GM12872 (cell line): Measurements from ENCODE around the gene RAB40C.

Experiments
- TF ChIP-seq, protein P1 (sequence below): IDR thresholded peaks from 3 replicates; pipeline ENCODE4 v1.5.1; 2011; ENCODE audit warnings: low read depth, mild to moderate bottlenecking, low read length, moderate library complexity; ENCODE audit not compliant: insufficient read depth

Gene RAB40C

DNA sequence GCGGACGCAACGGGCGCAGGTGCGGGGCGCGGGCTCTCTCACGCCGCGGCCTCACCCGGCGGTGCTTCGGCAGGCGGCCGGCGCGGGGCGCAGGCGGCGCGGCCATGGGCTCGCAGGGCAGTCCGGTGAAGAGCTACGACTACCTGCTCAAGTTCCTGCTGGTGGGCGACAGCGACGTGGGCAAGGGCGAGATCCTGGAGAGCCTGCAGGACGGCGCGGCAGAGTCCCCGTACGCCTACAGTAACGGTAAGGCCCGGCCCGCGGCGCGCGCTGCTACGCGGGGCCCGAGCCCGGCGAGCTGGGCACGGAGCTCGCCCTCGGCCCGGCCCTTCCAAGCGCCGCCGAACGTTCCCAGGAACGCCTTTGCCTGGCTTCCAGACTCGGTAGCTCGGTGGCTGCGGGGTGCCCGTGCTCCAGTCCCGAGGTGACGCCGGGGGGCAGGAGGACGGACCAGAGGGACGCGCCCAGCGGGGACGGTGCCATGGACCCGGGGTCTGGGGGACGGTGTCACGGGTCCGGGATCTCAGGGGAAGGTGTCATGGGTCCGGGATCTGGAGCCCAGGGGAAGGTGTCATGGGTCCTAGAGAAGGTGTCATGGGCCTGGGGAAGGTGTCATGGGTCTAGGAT is 435 bp downstream of the RAB40C start:
- TF ChIP-seq, protein P1, sequence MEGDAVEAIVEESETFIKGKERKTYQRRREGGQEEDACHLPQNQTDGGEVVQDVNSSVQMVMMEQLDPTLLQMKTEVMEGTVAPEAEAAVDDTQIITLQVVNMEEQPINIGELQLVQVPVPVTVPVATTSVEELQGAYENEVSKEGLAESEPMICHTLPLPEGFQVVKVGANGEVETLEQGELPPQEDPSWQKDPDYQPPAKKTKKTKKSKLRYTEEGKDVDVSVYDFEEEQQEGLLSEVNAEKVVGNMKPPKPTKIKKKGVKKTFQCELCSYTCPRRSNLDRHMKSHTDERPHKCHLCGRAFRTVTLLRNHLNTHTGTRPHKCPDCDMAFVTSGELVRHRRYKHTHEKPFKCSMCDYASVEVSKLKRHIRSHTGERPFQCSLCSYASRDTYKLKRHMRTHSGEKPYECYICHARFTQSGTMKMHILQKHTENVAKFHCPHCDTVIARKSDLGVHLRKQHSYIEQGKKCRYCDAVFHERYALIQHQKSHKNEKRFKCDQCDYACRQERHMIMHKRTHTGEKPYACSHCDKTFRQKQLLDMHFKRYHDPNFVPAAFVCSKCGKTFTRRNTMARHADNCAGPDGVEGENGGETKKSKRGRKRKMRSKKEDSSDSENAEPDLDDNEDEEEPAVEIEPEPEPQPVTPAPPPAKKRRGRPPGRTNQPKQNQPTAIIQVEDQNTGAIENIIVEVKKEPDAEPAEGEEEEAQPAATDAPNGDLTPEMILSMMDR: 0 out of 3 replicates have a peak, but pooled peaks have one; percentile 1

DNA sequence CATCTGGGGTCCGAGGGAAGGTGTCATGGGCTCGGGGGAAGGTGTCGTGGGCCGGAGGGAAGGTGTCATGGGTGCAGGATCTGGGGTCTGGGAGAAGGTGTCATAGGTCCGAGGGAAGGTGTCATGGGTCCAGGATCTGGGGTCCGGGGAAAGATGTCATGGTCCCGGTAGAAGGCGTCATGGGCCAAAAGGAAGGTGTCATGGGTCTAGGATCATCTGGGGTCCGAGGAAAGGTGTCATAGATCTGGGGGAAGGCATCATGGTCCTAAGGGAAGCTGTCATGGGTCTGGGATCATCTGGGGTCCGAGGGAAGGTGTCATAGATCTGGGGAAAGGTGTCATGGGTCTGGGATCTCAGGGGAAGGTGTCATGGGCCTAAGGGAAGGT is 942 bp downstream of the RAB40C start:
- TF ChIP-seq, protein P1: no peak

DNA sequence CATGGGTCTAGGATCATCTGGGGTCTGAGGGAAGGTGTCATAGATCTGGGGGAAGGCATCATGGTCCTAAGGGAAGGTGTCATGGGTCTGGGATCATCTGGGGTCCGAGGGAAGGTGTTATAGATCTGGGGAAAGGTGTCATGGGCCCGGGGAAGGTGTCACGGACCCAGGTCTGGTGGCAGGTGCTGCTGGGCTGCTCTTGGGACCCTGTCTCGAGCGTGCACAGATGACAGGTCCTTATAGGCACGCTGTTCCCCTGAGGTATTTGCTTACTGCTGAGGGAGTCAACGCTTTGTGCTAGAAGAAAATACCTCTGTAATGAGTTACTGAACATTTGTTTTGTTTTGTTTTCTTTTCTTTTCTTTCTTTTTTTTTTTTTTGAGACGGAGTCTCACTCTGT is 1.4 kb downstream of the RAB40C start:
- TF ChIP-seq, protein P1: no peak

GRCh38 chr16:591892-592517 is 2.1 kb downstream of the RAB40C start:
- TF ChIP-seq, protein P1: no peak

DNA sequence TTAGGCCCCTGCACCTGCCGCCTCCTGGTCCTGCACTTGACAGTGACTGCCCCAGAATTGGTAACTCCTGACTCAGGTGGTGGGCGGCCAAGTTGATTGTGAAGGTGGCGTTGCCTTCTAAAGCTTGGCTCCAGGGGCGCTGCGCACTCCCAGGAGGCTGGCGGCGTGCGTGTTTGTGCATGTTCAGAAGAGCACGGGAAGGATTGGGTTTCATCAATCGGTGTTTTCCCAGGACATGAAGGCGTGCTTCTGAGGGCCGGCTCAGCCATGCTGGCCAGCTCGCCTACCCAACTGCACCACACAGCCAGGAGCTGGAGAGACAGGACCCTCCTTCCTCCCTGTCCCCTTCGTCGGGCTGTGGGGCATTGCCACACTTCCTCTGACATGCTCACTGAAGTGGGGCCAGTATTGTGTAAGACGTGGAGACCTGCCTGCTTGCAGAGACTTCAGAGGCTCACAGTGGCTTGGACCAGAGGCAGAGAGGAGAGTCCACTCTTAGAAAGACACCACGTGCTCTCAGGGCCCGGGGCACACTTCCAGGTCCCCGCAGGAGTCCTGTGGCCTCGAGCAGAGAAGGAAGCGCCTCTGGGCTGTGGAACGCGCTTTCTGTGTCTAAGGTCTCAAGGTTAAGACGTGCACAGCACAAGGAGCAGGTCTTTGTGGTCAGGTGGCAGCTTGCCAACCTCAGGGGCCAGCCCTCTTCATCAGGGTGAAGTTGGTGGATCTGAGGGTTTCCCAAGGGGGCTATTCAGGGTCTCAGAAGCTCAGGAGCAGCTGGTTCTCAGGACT is 2.8 kb downstream of the RAB40C start:
- TF ChIP-seq, protein P1: no peak

GRCh38 chr16:593406-593805 is 3.5 kb downstream of the RAB40C start:
- TF ChIP-seq, protein P1: no peak

DNA sequence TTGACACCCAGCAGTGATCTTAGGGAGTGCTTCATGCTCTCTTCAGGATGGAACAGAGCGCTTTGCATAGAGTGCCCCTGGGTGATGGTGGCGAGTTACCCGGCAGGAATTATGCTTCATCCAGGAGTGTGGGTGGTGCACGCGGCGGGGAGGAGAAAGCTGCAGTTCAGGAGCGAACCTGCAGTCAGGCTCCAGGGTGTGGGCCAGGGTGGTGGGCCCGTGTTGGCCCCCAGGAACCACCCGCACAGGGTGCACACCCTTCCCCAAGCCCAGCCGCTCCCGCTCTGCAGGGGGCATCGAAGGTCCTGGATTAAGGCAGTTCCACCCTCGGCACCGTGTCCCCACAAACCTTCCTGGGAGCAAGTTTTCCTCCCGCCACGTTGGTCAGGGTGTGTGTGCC is 3.9 kb downstream of the RAB40C start:
- TF ChIP-seq, protein P1: no peak
